CD4-positive, alpha-beta T cell treated with Interferon gamma for 1 hour (primary cell): ENCODE measurements around the gene IGF1R.
"Not testable (repeated sequence)": the region's sequence is repeated elsewhere in the genome, so short reads cannot be mapped to it uniquely, and the experiment has no call there.

Experiments
- DNase-seq: peaks from one replicate; pipeline ENCODE4 v3.0.0-alpha.2; 2020

IGF1R gene

DNA sequence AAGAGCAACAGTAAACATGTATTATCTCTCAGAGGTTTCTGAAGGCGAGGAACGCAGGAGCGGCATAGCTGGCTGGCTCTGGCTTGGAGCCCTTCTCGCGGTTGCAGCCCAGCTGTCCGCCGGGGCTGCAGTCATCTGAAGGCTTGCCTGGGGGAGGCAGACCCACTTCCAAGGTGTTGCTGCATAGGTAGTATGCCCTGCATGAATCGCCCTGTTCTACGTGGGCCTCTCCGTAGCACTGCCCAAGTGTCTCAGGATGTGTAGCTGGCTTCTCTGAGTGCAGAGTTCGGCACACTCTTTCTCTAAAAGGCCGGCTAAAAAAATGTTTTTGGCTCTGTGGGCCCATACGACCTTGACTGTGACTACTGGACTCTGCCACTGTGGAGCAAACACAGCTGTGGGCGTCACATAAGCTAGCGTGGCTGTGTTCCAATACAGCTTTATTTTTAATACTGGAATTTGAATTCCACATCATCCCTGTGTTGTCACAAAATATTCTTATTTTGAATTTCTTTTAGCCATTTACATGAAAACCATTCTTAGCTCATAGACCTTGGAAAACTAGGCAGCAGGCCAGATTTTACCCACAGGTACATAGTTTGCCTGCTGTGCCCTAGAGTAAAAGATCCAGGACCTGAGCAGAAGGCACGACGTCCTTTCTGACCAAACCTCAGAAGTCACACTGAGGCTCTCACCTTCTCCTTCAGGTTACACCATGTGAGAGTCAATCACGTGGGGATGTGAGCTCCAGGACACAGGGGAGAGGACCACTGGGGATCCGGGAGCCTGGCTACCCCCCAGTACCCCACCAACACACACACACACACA lies 303.4 kb downstream of the IGF1R start:
- no peak for DNase-seq

DNA sequence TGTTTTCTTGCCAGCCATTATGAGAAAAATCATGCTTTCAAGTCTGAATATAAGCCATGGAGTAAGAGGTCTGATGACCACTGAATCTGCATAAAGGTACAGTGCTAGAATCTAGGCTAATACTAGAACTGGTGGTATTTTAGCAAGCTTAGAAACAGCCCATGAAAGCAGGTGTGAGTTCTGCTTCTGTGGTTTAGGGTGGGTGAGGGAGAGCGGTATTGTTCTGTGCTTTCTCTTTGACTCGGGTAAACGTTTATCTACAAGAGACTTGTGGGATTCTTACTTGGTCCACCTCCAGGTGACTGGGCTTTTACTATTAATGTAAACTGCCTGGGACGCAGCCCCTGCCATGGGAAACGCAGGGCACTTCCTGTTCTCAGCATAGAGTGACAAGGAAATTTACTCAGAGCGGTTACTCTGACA lies 304.1 kb downstream of the IGF1R start:
- no peak for DNase-seq

DNA sequence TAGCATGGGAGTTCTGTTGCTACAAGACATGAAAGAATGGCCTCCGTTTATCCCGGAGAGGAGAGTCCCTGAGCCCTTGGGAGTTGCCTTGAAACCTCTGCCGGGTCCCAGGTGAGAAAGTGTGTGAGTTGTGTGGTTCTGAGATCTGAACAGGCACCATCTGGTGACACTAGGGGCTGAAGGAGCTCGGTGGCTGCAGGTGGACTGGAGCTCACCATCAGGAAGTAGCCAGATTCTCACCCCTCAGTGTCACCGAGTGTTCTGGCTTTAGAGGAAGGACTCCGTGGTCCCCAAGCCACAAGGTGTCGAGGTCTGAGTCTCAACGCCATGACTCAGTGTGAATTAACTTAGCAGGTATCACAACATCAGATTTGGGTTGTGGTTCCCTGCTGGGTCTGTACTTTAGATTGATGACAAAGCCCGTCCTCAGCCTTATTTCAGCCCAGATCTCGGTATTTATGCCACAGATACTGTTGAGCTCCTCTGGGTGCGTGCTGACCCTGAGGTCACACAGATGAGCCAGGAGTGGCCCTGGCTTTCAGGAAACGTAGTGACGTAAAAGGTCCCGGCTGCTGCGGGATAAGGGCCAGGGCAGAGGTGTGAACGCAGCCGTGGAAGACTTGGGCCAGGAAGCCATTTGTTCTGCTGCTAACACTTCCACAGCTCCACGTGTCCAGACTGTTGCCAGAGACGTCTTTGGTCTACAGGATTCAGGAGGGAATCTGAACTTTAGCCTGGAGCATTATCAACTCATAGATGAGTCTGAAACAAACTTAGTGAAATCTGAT lies 304.9 kb downstream of the IGF1R start:
- DNase-seq = peak; percentile 5

DNA sequence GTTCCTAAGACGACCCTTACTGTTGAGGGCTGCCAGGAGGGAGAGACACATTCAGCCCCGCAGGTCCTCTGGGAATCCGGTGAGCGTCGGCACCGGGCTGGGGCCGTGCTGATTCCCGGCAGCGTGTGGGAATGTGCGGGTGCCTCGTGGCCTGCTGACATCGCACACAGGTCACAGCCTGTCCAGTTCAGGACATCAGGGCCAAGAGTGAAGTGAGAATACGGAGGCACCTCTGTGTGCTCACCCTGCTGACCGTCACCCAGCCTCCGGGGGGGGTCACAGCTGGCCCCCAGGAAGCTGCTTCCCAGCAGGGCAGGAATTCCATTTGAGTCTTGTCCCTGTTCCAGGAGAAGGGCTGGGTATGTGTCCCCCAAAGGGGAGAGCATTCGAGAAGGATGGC lies 305.6 kb downstream of the IGF1R start:
- no peak for DNase-seq

DNA sequence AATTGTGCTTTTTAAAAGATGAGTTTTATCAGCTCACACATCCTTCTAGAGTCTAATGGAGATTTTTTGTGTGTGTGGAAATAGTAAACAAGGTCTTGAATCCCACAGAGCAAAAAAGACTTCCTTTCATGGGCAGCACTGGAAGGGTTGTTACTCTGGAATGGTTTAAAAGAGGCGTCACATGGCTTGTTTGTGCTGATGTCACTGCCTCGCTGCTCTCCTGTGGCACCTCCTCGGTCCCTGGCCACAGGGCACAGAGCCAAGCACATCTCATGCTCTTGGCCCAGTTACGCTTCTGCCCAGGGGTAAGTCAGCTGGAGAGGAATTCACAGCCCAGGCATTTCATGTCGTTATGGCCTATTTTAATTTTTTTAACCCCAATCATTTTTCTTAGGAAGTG lies 306.1 kb downstream of the IGF1R start:
- no peak for DNase-seq

DNA sequence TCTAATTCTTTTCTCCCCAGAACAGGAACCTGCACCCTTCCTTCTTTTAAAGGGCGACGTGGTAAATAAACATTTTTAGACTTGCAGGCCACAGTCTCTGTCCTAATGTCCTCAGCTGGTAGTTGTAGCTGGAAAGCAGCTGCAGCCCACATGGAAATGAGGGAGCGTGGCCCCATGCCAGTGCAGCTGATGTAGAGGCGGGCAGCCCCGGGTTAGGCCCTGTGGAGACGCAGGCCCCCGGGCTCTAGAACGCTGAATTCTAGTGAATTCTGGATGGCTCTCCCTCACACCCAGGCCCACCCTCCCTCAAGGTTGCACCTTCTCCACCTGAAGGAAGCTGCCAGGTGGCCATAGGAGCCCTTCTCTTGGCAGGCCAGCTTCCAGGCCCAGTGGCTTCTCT lies 307.0 kb downstream of the IGF1R start:
- no peak for DNase-seq

DNA sequence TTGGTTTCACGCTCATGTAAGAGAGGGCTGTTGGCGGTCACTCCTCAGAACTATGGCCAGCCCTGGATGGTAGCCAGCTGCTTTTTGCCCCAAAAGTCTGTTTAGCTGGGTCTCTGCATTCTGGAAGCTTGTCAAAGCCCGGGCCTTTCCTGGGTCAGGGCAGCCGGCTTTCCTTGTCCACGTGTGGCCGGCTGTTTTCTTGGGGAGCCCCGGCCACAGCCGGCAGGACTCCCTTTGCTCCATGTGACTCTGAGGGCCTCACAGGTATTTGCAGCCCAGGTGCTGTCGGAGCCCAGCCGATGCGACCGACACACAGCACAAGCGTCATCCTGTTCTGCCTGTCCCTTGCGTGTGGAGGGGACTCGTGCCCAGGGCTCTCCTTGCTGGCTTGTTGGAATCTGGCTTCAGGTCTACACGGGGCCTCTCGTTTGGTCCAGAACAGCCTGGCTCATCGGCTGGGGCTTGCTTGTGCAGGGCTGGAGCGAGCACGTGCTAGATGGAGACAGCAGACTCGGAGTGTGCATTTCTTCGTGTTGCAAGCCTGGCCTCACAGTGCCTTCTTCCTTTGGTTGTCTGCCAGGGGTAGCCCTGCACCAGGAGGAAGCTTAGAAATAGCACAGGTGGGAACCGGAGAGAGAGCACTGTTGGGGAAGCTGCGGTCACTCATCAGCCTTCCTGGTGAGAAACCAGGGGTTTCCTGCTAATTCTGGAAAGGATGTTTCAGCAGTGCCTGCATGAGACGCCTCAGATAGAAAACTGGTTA lies 307.8 kb downstream of the IGF1R start:
- DNase-seq = no peak

DNA sequence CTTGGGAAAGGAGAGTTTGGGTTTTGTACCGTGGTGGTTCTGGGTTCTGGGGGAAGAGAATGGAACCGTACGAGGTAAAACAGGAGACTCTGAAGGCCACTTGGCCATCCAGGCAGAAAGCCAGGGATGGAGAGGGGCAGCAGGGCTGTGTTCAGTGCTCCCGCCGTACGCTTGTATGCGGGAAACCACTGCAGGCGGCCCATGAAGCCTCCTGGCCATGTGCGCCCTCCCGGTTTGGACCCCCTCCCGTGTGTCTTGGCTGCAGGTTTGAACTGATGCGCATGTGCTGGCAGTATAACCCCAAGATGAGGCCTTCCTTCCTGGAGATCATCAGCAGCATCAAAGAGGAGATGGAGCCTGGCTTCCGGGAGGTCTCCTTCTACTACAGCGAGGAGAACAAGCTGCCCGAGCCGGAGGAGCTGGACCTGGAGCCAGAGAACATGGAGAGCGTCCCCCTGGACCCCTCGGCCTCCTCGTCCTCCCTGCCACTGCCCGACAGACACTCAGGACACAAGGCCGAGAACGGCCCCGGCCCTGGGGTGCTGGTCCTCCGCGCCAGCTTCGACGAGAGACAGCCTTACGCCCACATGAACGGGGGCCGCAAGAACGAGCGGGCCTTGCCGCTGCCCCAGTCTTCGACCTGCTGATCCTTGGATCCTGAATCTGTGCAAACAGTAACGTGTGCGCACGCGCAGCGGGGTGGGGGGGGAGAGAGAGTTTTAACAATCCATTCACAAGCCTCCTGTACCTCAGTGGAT lies 308.6 kb downstream of the IGF1R start:
- DNase-seq = no peak

DNA sequence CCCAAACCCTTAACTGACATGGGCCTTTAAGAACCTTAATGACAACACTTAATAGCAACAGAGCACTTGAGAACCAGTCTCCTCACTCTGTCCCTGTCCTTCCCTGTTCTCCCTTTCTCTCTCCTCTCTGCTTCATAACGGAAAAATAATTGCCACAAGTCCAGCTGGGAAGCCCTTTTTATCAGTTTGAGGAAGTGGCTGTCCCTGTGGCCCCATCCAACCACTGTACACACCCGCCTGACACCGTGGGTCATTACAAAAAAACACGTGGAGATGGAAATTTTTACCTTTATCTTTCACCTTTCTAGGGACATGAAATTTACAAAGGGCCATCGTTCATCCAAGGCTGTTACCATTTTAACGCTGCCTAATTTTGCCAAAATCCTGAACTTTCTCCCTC lies 309.3 kb downstream of the IGF1R start:
- no peak for DNase-seq

DNA sequence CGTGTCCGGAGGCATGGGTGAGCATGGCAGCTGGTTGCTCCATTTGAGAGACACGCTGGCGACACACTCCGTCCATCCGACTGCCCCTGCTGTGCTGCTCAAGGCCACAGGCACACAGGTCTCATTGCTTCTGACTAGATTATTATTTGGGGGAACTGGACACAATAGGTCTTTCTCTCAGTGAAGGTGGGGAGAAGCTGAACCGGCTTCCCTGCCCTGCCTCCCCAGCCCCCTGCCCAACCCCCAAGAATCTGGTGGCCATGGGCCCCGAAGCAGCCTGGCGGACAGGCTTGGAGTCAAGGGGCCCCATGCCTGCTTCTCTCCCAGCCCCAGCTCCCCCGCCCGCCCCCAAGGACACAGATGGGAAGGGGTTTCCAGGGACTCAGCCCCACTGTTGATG lies 309.7 kb downstream of the IGF1R start:
- DNase-seq = no peak

DNA sequence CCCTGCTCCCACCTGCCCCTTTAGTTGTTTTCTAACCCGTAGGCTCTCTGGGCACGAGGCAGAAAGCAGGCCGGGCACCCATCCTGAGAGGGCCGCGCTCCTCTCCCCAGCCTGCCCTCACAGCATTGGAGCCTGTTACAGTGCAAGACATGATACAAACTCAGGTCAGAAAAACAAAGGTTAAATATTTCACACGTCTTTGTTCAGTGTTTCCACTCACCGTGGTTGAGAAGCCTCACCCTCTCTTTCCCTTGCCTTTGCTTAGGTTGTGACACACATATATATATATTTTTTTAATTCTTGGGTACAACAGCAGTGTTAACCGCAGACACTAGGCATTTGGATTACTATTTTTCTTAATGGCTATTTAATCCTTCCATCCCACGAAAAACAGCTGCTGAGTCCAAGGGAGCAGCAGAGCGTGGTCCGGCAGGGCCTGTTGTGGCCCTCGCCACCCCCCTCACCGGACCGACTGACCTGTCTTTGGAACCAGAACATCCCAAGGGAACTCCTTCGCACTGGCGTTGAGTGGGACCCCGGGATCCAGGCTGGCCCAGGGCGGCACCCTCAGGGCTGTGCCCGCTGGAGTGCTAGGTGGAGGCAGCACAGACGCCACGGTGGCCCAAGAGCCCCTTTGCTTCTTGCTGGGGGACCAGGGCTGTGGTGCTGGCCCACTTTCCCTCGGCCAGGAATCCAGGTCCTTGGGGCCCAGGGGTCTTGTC lies 310.7 kb downstream of the IGF1R start:
- DNase-seq = no peak

DNA sequence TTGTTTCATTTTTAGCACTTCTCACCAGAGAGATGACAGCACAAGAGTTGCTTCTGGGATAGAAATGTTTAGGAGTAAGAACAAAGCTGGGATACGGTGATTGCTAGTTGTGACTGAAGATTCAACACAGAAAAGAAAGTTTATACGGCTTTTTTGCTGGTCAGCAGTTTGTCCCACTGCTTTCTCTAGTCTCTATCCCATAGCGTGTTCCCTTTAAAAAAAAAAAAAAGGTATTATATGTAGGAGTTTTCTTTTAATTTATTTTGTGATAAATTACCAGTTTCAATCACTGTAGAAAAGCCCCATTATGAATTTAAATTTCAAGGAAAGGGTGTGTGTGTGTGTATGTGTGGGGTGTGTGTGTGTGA lies 311.3 kb downstream of the IGF1R start:
- DNase-seq = no peak

DNA sequence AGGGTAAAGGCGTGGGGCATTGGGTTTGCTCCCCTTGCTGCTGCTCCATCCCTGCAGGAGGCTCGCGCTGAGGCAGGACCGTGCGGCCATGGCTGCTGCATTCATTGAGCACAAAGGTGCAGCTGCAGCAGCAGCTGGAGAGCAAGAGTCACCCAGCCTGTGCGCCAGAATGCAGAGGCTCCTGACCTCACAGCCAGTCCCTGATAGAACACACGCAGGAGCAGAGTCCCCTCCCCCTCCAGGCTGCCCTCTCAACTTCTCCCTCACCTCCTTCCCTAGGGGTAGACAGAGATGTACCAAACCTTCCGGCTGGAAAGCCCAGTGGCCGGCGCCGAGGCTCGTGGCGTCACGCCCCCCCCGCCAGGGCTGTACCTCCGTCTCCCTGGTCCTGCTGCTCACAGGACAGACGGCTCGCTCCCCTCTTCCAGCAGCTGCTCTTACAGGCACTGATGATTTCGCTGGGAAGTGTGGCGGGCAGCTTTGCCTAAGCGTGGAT lies 312.3 kb downstream of the IGF1R start:
- no peak for DNase-seq

DNA sequence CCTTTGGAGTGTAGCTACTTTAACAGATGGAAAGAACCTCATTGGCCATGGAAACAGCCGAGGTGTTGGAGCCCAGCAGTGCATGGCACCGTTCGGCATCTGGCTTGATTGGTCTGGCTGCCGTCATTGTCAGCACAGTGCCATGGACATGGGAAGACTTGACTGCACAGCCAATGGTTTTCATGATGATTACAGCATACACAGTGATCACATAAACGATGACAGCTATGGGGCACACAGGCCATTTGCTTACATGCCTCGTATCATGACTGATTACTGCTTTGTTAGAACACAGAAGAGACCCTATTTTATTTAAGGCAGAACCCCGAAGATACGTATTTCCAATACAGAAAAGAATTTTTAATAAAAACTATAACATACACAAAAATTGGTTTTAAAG lies 315.1 kb downstream of the IGF1R start:
- DNase-seq = no peak

DNA sequence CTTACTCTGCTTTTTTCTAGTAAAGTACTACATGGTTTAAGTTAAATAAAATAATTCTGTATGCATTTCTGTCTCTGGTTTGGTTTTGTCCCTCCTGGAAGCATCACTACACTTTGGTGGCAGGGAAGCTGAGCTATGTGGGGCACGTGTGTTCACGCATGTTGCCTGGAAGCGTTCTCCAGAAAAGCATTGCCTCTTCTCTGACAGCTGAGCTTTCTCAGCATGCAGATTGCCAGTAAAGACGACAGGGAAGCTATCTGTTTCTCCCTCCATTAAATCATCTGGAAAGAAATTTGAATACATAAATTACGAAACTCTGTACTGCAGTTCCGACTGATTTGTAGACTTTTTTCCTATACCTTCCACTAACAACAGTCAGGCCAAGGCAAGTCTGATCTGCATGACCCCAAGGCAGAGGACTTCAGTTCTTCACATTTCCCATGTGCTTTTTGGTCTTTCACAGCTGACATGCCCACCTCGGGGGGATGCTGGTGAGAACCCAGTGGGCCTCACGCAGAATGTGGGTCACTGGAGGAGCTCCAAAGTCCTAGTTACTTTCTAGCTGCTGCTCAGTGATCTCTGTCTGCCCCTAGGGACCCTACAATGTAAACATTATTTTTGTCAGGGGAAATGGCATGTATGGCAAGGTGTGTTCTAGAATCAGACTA lies 316.3 kb downstream of the IGF1R start:
- DNase-seq = no peak

DNA sequence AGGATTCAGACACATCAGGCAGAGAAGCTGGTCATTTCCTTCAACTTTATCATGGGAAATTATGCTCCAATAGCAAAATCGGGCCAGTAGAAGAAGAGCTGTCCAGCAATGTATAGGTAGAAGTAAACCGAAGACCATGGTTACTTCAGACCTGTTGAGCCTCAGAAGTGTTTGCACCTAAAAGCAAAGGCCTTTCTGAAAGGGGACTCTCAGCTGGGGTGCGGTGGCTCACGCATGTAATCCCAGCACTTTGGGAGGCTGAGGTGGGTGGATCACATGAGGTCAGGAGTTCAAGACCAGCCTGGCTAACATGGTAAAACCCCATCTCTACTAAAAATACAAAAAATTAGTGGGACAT lies 316.8 kb downstream of the IGF1R start:
- DNase-seq = not testable (repeated sequence)

DNA sequence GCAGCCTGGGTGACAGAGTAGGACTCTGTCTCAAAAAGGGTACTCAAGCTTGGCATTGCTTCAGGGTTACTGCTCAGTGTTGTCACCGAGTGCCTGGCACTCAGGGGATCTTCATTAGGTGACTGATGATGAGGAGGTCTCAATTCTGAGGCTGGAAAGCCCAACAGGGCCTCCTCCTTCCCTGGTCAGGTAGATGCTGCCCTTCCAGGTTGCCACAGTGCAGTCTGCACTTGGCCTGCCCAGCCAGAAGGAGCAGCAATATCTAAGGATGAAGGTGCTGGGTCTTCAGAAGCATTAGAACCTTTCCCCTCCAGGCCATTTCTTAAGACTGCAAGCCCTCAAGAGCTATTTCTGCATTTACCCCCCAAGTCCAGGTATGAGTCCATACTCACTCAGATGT lies 317.3 kb downstream of the IGF1R start:
- no peak for DNase-seq

DNA sequence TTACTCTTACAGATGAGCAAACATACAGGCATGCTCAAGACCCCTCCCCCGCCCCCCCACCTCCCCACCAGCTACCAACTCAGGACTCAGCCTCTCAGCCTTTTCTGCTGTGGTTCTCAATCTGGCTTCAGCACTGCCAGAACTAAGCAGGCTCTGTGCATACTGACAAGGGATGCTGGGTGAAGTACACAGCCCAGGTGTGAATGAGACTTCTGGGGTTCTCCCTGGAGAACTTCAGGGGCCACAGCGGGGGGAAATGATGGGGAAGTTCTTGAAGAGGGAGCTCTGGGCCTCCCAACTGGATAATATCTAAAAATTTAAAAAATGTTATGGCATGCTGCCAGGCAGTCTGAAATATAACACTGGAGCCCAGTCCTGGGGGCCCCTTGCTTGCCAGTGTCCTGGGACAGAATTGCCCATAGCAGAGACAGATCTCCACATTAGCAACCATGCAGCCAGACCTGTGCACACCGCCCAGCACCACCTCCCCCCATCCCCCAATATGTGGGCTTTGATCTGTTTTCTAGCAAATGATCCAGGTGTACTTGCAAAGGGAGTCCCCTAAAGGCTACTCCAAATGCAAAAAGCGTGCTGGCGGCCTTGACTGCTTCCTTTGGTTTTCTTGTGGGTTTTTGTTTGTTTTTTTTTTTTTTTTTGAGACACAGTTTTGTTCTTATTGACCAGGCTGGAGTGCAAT lies 317.9 kb downstream of the IGF1R start:
- DNase-seq = no peak

DNA sequence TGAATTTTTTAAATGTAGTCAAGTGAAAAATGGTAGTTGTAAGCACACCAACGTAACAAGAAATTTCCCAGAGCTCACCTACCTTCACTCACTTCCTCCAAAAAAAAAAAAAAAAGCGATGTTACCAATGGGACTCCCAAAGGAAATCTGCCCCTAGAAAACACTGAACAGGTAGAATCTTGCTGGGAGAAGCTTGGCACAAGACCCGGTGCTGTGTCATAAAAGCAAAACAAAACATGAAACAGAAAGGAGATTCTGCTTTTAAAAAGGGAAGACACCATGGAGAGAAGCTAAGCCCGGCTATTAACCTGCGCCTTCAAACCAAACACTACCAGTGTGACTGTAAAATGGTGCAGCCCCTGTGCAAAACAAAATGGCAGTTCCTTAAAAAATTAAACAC lies 318.8 kb downstream of the IGF1R start:
- DNase-seq = no peak

DNA sequence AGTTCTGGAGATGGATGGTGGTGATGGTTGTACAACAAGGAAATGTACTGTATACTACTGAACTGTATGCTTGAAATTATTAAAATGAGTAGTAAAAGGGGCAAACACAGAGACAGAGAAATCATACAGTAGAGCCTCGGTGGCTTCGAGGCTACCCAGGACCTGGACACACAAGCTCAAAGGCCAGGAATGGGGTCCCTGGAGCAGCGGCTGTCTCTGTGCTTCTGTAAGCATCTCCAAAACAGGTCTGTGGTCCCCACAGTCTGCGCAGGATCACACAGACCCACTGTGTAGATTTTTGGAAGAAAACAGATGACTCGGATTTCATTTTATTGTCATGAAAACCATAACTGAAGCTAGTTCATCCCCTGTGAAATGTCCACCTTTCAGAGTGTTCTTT lies 319.6 kb downstream of the IGF1R start:
- DNase-seq = no peak

DNA sequence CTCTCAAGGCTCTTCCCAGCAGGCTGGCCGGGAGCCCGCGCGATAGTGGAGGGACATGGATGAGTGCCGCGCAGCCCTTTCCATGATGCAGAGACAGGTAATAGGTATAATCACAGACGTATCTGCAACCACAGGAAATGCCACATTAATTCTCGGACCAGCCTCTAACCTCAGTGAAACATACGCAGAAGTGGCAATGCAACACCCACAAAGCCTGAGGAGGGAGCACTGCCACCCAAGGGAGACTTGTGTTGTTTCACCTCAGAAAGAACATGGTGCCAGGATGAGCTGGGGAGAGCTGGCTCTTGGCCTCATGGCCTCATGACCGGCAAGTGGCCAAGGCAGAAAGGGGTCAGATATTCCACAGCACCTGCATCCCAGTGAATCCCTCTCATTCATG lies 320.2 kb downstream of the IGF1R start:
- no peak for DNase-seq
